ENCODE data around the gene TRIO. TPM values are rescaled to one million over a fixed set of nuclear protein-coding genes. Genes with fewer than 3 reads are reported as not detected.

TRIO gene
- total and polyA plus RNA-seq, 2 of the 8 experiments (the other 6 are each of a cell fraction or from before 2014, with no cell fraction given), result 35.1 to 69.1 TPM

- no peak overlapping the region for H2BK15ac ChIP-seq (ENCODE audit: low read length)
- no peak overlapping the region for H4K5ac ChIP-seq (ENCODE audit: insufficient read length, low read depth, low read length)
- peaks cover 5 to 36% (median 18%) of the 10 kb centered on the region in 4 experiments for H3K36me3 ChIP-seq (ENCODE audit: control insufficient read depth in 2 of 4, insufficient read depth in 4 of 4, low read length in 3 of 4)
- no peaks in the 10 kb centered on the region; a peak in 1 of 7 replicates for H3K4me1 ChIP-seq (replicated peaks in 1 of 4; ENCODE audit: control insufficient read depth in 3 of 4, insufficient read depth in 4 of 4, low read length in 3 of 4)
- no peaks in the 10 kb centered on the region for H3K79me1 ChIP-seq (ENCODE audit: low read depth, low read length)
- no peak overlapping the region for H4K8ac ChIP-seq (ENCODE audit: extremely low read depth, insufficient read depth, low read length)
- H4K20me1 ChIP-seq (replicated peaks in 1 of 2; ENCODE audit: control insufficient read depth in 1 of 2, insufficient read depth in 2 of 2, low read length in 2 of 2), result no peaks in the 10 kb centered on the region
- no peak overlapping the region for H3K27ac ChIP-seq (ENCODE audit: low read depth, low read length)
- FAIRE-seq, result no peak
- WGBS, 2 experiments (ENCODE audit: extremely low coverage in 1 of 2, insufficient coverage in 1 of 2, insufficient read length in 1 of 2, insufficient replicate concordance in 2 of 2, low coverage in 1 of 2, low lambda C conversion rate in 2 of 2, missing lambda C conversion rate in 1 of 2), result 94% methylated on average over 10 of the region's 10 CpGs; no CpG with 5 or more reads in 1 of the 2 experiments
- H2BK20ac ChIP-seq (ENCODE audit: low read length), result no peak overlapping the region
- ChIA-PET POLR2A (ENCODE audit: partially characterized antibody) (no interaction called here), CTCF (ENCODE audit: partially characterized antibody) (interaction anchor here (1.2 kb wide), 1 partner anchor 147 kb away, joined by 5 read pairs; no protein-coding TSS in a partner anchor)
- no peaks in the 10 kb centered on the region for H3K23me2 ChIP-seq (ENCODE audit: low read depth, low read length)
- H3K56ac ChIP-seq (replicated peaks; ENCODE audit: insufficient read length, low read depth, low read length), result no peak overlapping the region
- no peak overlapping the region for H3K14ac ChIP-seq (ENCODE audit: insufficient read length)
- H2AK5ac ChIP-seq (ENCODE audit: low read depth, low read length), result no peak overlapping the region
- H3K27me3 ChIP-seq (replicated peaks in 1 of 4; ENCODE audit: control insufficient read depth in 3 of 4, extremely low read depth in 1 of 4, insufficient read depth in 3 of 4, low read length in 3 of 4), result no peaks in the 10 kb centered on the region
- H3K4me3 ChIP-seq (ENCODE audit: extremely low read depth in 1 of 4, insufficient read depth in 2 of 4, low read depth in 3 of 4, low read length in 4 of 4), result no peak overlapping the region
- H2BK5ac ChIP-seq (ENCODE audit: low read depth, low read length), result no peak overlapping the region
- DNase-seq (ENCODE audit: low read depth in 1 of 2, low spot score in 2 of 2), result no peak
- H3K4ac ChIP-seq (replicated peaks; ENCODE audit: insufficient read length, low read depth, low read length), result no peak overlapping the region
- no peak overlapping the region for H3K9ac ChIP-seq (replicated peaks in 1 of 4; ENCODE audit: extremely low read depth in 1 of 4, low read depth in 3 of 4, low read length in 3 of 4)
- no peak overlapping the region for H4K91ac ChIP-seq (replicated peaks; ENCODE audit: insufficient read length, low read length)
- no peak overlapping the region for H2BK12ac ChIP-seq (ENCODE audit: low read depth, low read length)
- no peak overlapping the region for H3K23ac ChIP-seq (ENCODE audit: insufficient read length)
- no peak overlapping the region for H3K4me2 ChIP-seq (ENCODE audit: insufficient read depth in 1 of 2, low read depth in 2 of 2, low read length in 2 of 2)
- H3K9me3 ChIP-seq (ENCODE audit: insufficient read depth in 2 of 2, low read depth in 1 of 2, low read length in 1 of 2), result no peaks in the 10 kb centered on the region
- no peak overlapping the region for H2BK120ac ChIP-seq (replicated peaks; ENCODE audit: low read depth, low read length)
- H2AFZ ChIP-seq (ENCODE audit: low read length), result no peak overlapping the region
- H3K79me2 ChIP-seq (ENCODE audit: control insufficient read depth in 1 of 2, insufficient read depth in 2 of 2, low read length in 2 of 2), result no peaks in the 10 kb centered on the region
- H3K18ac ChIP-seq (ENCODE audit: extremely low read depth, low read length), result no peak overlapping the region
- TF ChIP-seq TAF7 (optimal IDR thresholded peaks at IDR 0.05; ENCODE audit: borderline replicate concordance, low read depth, low read length) (no peak), CTBP2 (IDR thresholded peaks at IDR 0.05; ENCODE audit: borderline replicate concordance, insufficient read depth, insufficient read length, low read length) (no peak), ASH2L (IDR thresholded peaks at IDR 0.05; ENCODE audit: low read length) (no peak), RNF2 (IDR thresholded peaks at IDR 0.05; ENCODE audit: borderline replicate concordance, low read depth, low read length, missing control alignments, poor library complexity, severe bottlenecking) (no peak), JUND (IDR thresholded peaks at IDR 0.05; ENCODE audit: low read length) (no peak), SRF (IDR thresholded peaks at IDR 0.05; ENCODE audit: low read depth, low read length) (no peak), CEBPB (IDR thresholded peaks at IDR 0.05; ENCODE audit: low read depth, low read length) (no peak), SIRT6 (IDR thresholded peaks at IDR 0.05; ENCODE audit: low read length) (no peak), TAF1 (IDR thresholded peaks at IDR 0.05; ENCODE audit: low read depth, low read length) (no peak), TEAD4 (IDR thresholded peaks at IDR 0.05; ENCODE audit: low read depth, low read length) (no peak), HDAC6 (IDR thresholded peaks at IDR 0.05; ENCODE audit: low read depth, low read length) (no peak), POLR2A (IDR thresholded peaks at IDR 0.05; ENCODE audit: control extremely low read depth in 1 of 2, low read depth in 2 of 2, low read length in 2 of 2) (no peak), PHF8 (conservative IDR thresholded peaks at IDR 0.05; ENCODE audit: low read depth, low read length) (no peak), BCL11A (IDR thresholded peaks at IDR 0.05; ENCODE audit: low read depth in 2 of 2, low read length in 2 of 2) (no peak)
- TF ChIP-seq, protein P1, sequence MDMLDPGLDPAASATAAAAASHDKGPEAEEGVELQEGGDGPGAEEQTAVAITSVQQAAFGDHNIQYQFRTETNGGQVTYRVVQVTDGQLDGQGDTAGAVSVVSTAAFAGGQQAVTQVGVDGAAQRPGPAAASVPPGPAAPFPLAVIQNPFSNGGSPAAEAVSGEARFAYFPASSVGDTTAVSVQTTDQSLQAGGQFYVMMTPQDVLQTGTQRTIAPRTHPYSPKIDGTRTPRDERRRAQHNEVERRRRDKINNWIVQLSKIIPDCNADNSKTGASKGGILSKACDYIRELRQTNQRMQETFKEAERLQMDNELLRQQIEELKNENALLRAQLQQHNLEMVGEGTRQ (IDR thresholded peaks at IDR 0.05; ENCODE audit: low read length), result no peak
These were observed 359.1 kb downstream of the TRIO start for GRCh38 chr5:14502294-14502690.
